ENCODE data around the gene ATP6V1C2. TPM values are rescaled to one million over a fixed set of nuclear protein-coding genes. Genes with fewer than 3 reads are reported as not detected.

The ATP6V1C2 gene
- total and polyA plus RNA-seq, 9 of the 15 experiments (the other 6 are each of a cell fraction or from before 2014, with no cell fraction given): 0.01 to 0.31 (median 0.10) TPM; not detected in 4

- WGBS (ENCODE audit: insufficient coverage, low coverage, missing lambda C conversion rate): 93% methylated on average over 21 of the region's 27 CpGs
- peaks cover 36% of the 10 kb centered on the region; the same call in 2 of the 3 replicates for H3K36me3 ChIP-seq (ENCODE audit: control insufficient read depth, insufficient read depth, low read length)
- intact Hi-C loops (cut with micrococcal nuclease) (no loop called here), in situ Hi-C loops (cut with MboI) (no loop called here)
- CTCF ChIA-PET (ENCODE audit: low intra/inter-chr PET ratio): interaction anchor here (0.6 kb wide), 1 partner anchor 358 kb away, joined by 3 read pairs; no protein-coding TSS in a partner anchor
- TF ChIP-seq, protein P1, sequence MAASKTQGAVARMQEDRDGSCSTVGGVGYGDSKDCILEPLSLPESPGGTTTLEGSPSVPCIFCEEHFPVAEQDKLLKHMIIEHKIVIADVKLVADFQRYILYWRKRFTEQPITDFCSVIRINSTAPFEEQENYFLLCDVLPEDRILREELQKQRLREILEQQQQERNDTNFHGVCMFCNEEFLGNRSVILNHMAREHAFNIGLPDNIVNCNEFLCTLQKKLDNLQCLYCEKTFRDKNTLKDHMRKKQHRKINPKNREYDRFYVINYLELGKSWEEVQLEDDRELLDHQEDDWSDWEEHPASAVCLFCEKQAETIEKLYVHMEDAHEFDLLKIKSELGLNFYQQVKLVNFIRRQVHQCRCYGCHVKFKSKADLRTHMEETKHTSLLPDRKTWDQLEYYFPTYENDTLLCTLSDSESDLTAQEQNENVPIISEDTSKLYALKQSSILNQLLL (CRISPR knock-in tag; IDR thresholded peaks at IDR 0.05; ENCODE audit: borderline replicate concordance): no peak
- TF ChIP-seq POLR2G (IDR thresholded peaks at IDR 0.05; ENCODE audit: low read depth, low read length): peak; percentile 54; the same call in 1 of the 2 replicates
- H3K79me2 ChIP-seq (ENCODE audit: control insufficient read depth, insufficient read depth, low read length): no peaks in the 10 kb centered on the region; the same call in 2 of the 3 replicates
- H3K4me3 ChIP-seq: no peak overlapping the region
- no peak for FAIRE-seq
- no peaks in the 10 kb centered on the region for H3K9me1 ChIP-seq (ENCODE audit: control insufficient read depth, insufficient read depth, low read length)
- DNase-seq (ENCODE audit: extremely low read depth in 1 of 4, low spot score in 3 of 4): no peak
- H4K20me1 ChIP-seq (replicated peaks; ENCODE audit: control insufficient read depth, insufficient read depth, low read length): peaks cover 31% of the 10 kb centered on the region
- no peak overlapping the region for H3K27ac ChIP-seq (ENCODE audit: extremely low read depth, low read depth, low read length)
- no peak overlapping the region for H3K4me2 ChIP-seq (ENCODE audit: insufficient read depth, low read length)
- H3K27me3 ChIP-seq (ENCODE audit: control insufficient read depth in 2 of 2, insufficient read depth in 2 of 2, low read length in 2 of 2): no peaks in the 10 kb centered on the region
- H2AFZ ChIP-seq (ENCODE audit: low read depth, low read length): no peak overlapping the region
- H3K9ac ChIP-seq (ENCODE audit: insufficient read depth in 1 of 2, low read depth in 2 of 2, low read length in 2 of 2): no peak overlapping the region; a peak in 1 of 4 replicates
- POLR2A ChIA-PET: interaction anchor here (0.6 to 1.6 kb wide), 4 partner anchors 10 to 17 kb away, joined by 4 to 8 read pairs (median 5); no protein-coding TSS in a partner anchor
- H3K4me1 ChIP-seq (replicated peaks in 1 of 2; ENCODE audit: control insufficient read depth in 2 of 2, insufficient read depth in 2 of 2, low read length in 2 of 2): peaks cover 0 to 29% of the 10 kb centered on the region in 2 experiments; a peak in 1 of 5 replicates
- no TSS peak for BruUV-seq (replicated peaks)
- H3K9me3 ChIP-seq (replicated peaks; ENCODE audit: control insufficient read depth, insufficient read depth, low read depth, low read length): no peaks in the 10 kb centered on the region
- ATAC-seq: no peak
These were observed 56.7 kb downstream of the ATP6V1C2 start for GRCh38 chr2:10777842-10778723.

All from K562 (cell line).